CD4-positive, CD25-positive, alpha-beta regulatory T cell (primary cell): ENCODE measurements around the gene RIN1. TPM values are rescaled to one million over a fixed set of nuclear protein-coding genes. Genes with fewer than 3 reads are reported as not detected.

Experiments used
- ATAC-seq, 2 donors: fragments of 150-1000 bp; cut with Tn5 transposase; one replicate each; pipeline ENCODE4 v1.10.0; 2021; ENCODE audit warnings: low read depth in 2 of 2, moderate number of reproducible peaks in 2 of 2, moderate library complexity in 1 of 2
- DNase-seq, 3 donors: peaks; one replicate each; pipeline versions ENCODE4 v3.0.0 to v3.0.0-alpha.2; 2012 to 2022; ENCODE audit warnings: mixed read lengths in 1 of 3
- H3K27ac ChIP-seq: one replicate; pipeline ENCODE4 v1.7.0; 2013; ENCODE audit warnings: mild to moderate bottlenecking, low read length; ENCODE audit not compliant: insufficient read depth, poor library complexity, severe bottlenecking
- H3K27me3 ChIP-seq: one replicate; pipeline ENCODE4 v1.7.0; 2013; ENCODE audit warnings: low read length; ENCODE audit not compliant: control insufficient read depth, insufficient read depth
- H3K36me3 ChIP-seq: one replicate; pipeline ENCODE4 v1.7.0; 2013; ENCODE audit warnings: mild to moderate bottlenecking, low read length, moderate library complexity; ENCODE audit not compliant: control insufficient read depth, insufficient read depth
- H3K4me1 ChIP-seq: 2 replicates; pipeline ENCODE4 v1.7.0; 2013; ENCODE audit warnings: mild to moderate bottlenecking, low read length; ENCODE audit not compliant: insufficient read depth, control insufficient read depth, poor library complexity, severe bottlenecking
- H3K4me3 ChIP-seq: one replicate; pipeline ENCODE4 v1.7.0; 2013; ENCODE audit warnings: low read depth, mild to moderate bottlenecking, low read length, moderate library complexity
- H3K9me3 ChIP-seq, 2 experiments: 1 replicate in 1 of 2; 2 replicates in 1 of 2; pipeline ENCODE4 v1.7.0; 2013; ENCODE audit warnings: low read length in 2 of 2, mild to moderate bottlenecking in 1 of 2, moderate library complexity in 1 of 2; ENCODE audit not compliant: control insufficient read depth in 2 of 2
- H3K27ac Mint-ChIP-seq, 3 donors: one replicate each; pipeline ENCODE4 v1.8.0; 2020 to 2022; ENCODE audit warnings: mild to moderate bottlenecking in 3 of 3, mixed read lengths in 3 of 3, moderate library complexity in 2 of 3
- H3K27me3 Mint-ChIP-seq: one replicate; pipeline ENCODE4 v1.8.0; 2022; ENCODE audit warnings: mild to moderate bottlenecking, mixed read lengths
- H3K36me3 Mint-ChIP-seq: one replicate; pipeline ENCODE4 v1.8.0; 2020; ENCODE audit warnings: mixed read lengths
- H3K4me1 Mint-ChIP-seq, 4 donors: one replicate each; pipeline ENCODE4 v1.8.0; 2020 to 2022; ENCODE audit warnings: mixed read lengths in 4 of 4, mild to moderate bottlenecking in 1 of 4
- H3K4me3 Mint-ChIP-seq, 4 donors: one replicate each; pipeline ENCODE4 v1.8.0; 2020 to 2022; ENCODE audit warnings: mild to moderate bottlenecking in 4 of 4, mixed read lengths in 4 of 4, moderate library complexity in 3 of 4
- H3K9me3 Mint-ChIP-seq, 7 donors: one replicate each; pipeline ENCODE4 v1.8.0; 2020 to 2022; ENCODE audit warnings: mixed read lengths in 7 of 7, mild to moderate bottlenecking in 3 of 7, moderate library complexity in 2 of 7
- polyA plus RNA-seq, 4 donors: library from polyadenylated mRNA; unstranded; fragments of 300-500 nt; fragmentation: Illumina TruSeq; gene quantifications; one replicate each; pipeline ENCODE4 v1.2.3, GENCODE V29; 2021
- total RNA-seq: library from RNA; stranded (reverse); gene quantifications from one replicate; pipeline ENCODE4 v1.2.3, GENCODE V29; 2022

The RIN1 gene
- total and polyA plus RNA-seq, 5 donors from 2014 or later: 0.33 to 1.0 (median 0.92) TPM

DNA sequence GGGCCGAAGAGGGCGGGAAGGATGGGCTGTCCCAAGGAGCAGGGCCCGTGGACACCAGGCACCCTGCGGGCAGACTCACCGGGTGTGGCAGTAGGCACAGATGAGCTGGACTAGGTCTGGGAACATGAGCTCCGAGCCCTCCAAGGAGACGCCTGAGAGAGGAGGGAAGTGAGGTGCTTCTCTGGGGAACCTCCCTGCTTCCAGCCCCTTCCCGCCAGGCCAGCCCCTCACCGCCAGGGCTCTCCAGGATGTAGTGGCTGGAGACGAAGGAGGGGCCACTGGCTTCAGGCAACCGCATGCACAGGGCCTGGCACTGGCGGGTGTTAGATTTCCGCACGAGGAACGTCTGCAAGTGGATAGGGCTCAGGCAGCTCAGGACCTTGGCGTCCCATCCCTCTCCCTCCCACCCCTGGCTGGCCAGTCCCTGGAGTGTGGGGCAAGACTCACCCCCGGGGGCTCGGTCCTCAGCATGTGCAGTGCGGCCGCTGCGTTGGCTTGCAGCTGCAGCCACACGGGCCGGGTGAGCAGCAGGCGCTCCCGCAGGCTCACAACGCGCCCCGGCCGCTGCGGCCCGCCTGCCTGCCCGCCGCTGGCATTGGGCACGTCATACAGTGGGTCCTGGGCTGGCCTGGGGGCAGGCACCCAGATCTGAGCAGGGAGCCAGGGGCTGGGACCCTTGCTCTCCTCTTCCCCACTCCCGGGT is 552 bp downstream of the RIN1 start:
- Histone ChIP-seq H3K27ac (peak overlapping the region; percentile 55), H3K27me3 (no peaks in the 10 kb centered on the region), H3K4me1 (peaks cover 22% of the 10 kb centered on the region), H3K9me3 (no peaks in the 10 kb centered on the region), H3K36me3 (peaks cover 24% of the 10 kb centered on the region), H3K4me3 (no peak overlapping the region)
- H3K36me3 Mint-ChIP-seq: peaks cover 3% of the 10 kb centered on the region
- H3K27ac Mint-ChIP-seq: peak overlapping the region in 1 of 3 donors; percentile 91
- H3K27me3 Mint-ChIP-seq: no peaks in the 10 kb centered on the region
- H3K9me3 Mint-ChIP-seq: no peaks in the 10 kb centered on the region
- H3K4me3 Mint-ChIP-seq: peak overlapping the region in 2 of 4 donors; percentile 83 to 85
- ATAC-seq (peak in 1 of 2 donors; percentile 3), DNase-seq (no peak)
- H3K4me1 Mint-ChIP-seq: peaks cover 0 to 23% (median 7%) of the 10 kb centered on the region in 4 donors

DNA sequence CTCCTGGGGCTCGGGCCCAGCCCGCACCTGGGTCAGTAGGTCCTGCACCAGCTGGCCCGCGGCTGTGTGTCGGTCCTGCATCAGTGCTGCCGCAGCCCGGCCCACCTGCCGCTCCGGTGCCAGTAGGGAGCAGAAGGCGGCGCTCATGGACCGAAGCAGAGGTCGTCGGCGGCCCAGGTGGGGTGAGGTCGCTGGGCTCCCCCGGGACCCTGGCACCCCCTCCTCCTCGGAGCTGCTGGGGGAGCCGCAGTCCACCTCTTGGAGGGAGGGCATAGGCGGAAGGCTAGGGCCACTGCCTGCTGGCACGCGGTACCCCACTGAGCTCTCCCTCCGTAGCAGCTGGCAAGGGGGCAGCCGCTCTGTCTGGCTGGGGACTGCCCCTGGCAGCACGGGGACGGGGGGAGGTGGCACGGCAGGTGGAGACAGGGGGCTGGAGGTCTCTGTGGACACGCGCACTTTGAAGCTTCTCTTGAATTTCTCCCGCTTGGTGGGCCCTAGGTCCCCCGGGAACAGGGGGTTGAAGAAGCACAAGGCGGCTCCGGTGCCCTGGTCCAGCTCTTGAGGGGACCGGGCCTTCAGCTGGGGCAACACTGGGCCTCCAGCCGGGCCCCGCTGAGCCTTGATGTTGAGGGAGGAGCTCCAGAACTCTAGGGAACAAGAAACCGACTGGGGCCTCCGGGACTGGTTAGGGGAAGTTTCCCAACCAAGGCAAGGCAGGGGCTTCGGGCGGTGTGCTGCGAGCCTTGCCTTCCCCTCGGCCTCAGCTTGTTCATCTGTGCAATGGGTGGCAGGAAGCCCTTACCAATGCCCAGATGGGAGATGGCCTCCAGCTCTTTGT is 1.4 kb downstream of the RIN1 start:
- no peaks in the 10 kb centered on the region for H3K9me3 ChIP-seq
- no peak for DNase-seq
- H3K36me3 ChIP-seq: peaks cover 16% of the 10 kb centered on the region
- Mint-ChIP-seq H3K27ac (no peak overlapping the region), H3K9me3 (no peaks in the 10 kb centered on the region), H3K27me3 (no peaks in the 10 kb centered on the region), H3K4me3 (peak overlapping the region in 2 of 4 donors; percentile 48 to 57), H3K36me3 (peaks cover 3% of the 10 kb centered on the region), H3K4me1 (peaks cover 0 to 23% (median 7%) of the 10 kb centered on the region in 4 donors)
- no peak for ATAC-seq
- H3K4me1 ChIP-seq: peaks cover 22% of the 10 kb centered on the region
- H3K4me3 ChIP-seq: no peak overlapping the region
- no peaks in the 10 kb centered on the region for H3K27me3 ChIP-seq
- no peak overlapping the region for H3K27ac ChIP-seq

DNA sequence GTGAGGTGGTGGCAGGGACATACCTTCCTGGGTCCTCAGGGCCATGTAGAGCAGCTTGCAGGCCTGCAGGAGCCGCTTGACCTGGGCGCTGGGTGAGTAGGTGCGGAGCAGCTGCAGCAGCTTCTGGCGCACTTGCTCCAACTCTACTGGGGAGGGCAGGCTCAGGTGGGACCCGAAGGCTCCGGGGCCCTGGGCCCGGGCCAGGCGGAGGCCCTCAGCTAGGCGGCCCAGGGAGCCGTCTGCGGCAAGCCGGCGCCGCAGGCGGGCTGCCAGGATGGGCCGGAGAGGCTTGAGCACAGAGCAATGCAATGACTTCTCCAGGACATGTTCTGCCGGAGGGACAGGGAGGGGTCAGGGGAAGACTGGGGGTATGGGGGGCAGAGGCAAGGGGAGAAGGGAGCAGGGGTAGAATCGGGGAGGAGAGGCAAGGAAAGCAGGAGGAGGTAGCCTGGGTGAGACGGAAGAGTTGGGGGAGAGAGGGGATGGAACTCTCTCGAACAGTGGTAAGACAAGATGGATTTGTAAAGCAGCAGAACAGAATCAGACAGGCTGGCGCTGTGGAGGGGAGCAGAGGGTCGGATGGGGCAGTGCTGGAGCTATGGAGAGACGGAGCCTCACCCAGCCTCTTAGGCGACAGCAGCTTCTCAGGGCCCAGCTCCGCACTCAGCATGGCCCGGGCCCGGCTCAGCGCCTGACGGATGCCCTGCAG is 2.2 kb downstream of the RIN1 start:
- peaks cover 9% of the 10 kb centered on the region for H3K36me3 ChIP-seq
- no peaks in the 10 kb centered on the region for H3K9me3 Mint-ChIP-seq
- ATAC-seq: no peak
- no peak overlapping the region for H3K4me3 ChIP-seq
- no peak overlapping the region for H3K4me3 Mint-ChIP-seq
- H3K27me3 Mint-ChIP-seq: no peaks in the 10 kb centered on the region
- H3K27ac Mint-ChIP-seq: no peak overlapping the region
- H3K4me1 Mint-ChIP-seq: peaks cover 0 to 22% (median 7%) of the 10 kb centered on the region in 4 donors
- no peaks in the 10 kb centered on the region for H3K9me3 ChIP-seq
- DNase-seq: no peak
- H3K36me3 Mint-ChIP-seq: peaks cover 3% of the 10 kb centered on the region
- no peaks in the 10 kb centered on the region for H3K27me3 ChIP-seq
- peaks cover 22% of the 10 kb centered on the region for H3K4me1 ChIP-seq
- no peak overlapping the region for H3K27ac ChIP-seq

DNA sequence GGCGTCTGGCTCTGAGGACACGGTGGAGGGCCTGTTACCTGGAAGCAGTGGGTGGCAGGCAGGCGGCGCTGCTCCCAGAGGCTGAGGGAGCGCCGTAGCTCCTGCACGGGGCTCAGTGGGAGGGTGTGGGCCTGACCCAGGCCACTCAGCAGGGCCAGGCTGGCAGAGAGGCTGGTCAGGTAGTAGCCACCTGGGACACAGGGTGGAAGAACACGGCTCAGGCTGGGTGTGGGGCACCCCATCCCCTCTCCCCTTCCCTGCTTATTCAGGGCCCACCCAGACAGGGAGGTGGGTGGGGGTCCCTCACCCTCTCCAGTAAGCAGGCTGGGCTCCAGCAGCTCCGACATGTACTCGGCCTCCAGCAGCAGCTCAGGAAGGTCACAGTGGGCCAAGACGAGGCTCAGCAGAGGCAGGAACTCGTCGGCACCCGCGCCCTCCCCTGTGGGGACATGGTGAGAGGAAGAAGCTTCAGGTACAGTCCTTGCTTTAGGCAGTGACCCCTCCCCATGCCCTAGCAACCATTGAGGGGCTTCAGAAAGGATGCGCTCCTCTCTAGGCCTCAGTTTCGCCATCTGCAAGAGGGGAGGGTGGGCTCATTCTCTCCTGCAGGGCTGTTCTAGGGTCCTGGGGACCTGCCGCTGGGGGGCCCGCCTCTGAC is 2.9 kb downstream of the RIN1 start:
- no peak for ATAC-seq

DNA sequence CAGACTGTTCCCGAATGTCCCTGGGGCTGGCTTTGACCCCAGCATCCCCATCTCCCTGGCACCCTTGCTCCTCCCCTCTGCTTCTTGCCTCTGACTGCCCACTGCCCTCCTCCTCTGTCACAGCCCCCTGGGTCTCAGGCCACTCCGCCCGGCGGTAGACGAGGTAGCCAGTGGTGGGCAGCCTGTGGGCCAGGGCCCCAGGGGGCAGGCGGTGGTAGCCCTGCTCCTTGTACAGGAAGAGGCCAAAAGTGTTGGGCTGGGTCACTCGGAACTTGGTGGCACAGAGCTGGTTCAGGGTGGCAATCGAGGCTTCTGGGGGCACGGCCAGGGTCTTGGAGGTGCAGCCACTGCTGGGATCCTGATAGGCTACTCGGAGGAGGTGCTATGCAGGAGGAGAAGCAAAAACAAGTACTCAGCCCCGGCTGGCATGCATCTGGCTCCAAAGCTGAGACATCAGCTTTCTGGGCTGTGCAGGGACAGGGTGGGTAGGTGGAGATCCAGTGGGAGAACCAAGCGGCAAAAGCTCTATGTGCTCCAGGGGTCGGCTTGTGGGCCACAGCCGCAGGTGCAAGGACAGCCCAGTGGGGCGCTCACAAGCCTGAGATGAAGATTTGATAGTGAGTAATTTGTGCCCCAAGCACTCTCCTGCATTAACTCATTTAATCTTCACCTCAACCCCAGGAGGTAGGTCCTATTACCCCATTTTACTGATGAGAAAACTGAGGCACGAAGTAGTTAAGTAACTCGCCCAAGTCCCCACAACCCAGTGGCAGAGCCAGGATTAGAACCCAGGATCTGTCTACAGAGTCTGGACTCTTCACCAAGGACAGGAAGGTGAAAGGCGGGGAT is 3.6 kb downstream of the RIN1 start:
- ATAC-seq: no peak
- Histone ChIP-seq H3K36me3 (no peaks in the 10 kb centered on the region), H3K9me3 (no peaks in the 10 kb centered on the region), H3K27ac (no peak overlapping the region), H3K4me1 (peaks cover 33% of the 10 kb centered on the region), H3K4me3 (no peak overlapping the region), H3K27me3 (no peaks in the 10 kb centered on the region)
- no peak for DNase-seq
- Mint-ChIP-seq H3K9me3 (no peaks in the 10 kb centered on the region), H3K36me3 (peaks cover 3% of the 10 kb centered on the region), H3K4me3 (peak overlapping the region in 1 of 4 donors; percentile 63), H3K4me1 (peaks cover under 1 to 32% (median 17%) of the 10 kb centered on the region in 4 donors), H3K27ac (no peak overlapping the region), H3K27me3 (no peaks in the 10 kb centered on the region)

More for the DNA sequence above, 2.9 kb downstream of the RIN1 start:
- peaks cover 3% of the 10 kb centered on the region for H3K36me3 ChIP-seq
- peaks cover 0 to 27% (median 11%) of the 10 kb centered on the region in 4 donors for H3K4me1 Mint-ChIP-seq
- no peaks in the 10 kb centered on the region for H3K27me3 Mint-ChIP-seq
- peaks cover 3% of the 10 kb centered on the region for H3K36me3 Mint-ChIP-seq
- no peak overlapping the region for H3K4me3 ChIP-seq
- H3K27ac Mint-ChIP-seq: no peak overlapping the region
- H3K9me3 ChIP-seq: no peaks in the 10 kb centered on the region
- H3K4me1 ChIP-seq: peaks cover 25% of the 10 kb centered on the region
- H3K9me3 Mint-ChIP-seq: no peaks in the 10 kb centered on the region
- DNase-seq: no peak
- no peaks in the 10 kb centered on the region for H3K27me3 ChIP-seq
- H3K27ac ChIP-seq: no peak overlapping the region
- H3K4me3 Mint-ChIP-seq: no peak overlapping the region

DNA sequence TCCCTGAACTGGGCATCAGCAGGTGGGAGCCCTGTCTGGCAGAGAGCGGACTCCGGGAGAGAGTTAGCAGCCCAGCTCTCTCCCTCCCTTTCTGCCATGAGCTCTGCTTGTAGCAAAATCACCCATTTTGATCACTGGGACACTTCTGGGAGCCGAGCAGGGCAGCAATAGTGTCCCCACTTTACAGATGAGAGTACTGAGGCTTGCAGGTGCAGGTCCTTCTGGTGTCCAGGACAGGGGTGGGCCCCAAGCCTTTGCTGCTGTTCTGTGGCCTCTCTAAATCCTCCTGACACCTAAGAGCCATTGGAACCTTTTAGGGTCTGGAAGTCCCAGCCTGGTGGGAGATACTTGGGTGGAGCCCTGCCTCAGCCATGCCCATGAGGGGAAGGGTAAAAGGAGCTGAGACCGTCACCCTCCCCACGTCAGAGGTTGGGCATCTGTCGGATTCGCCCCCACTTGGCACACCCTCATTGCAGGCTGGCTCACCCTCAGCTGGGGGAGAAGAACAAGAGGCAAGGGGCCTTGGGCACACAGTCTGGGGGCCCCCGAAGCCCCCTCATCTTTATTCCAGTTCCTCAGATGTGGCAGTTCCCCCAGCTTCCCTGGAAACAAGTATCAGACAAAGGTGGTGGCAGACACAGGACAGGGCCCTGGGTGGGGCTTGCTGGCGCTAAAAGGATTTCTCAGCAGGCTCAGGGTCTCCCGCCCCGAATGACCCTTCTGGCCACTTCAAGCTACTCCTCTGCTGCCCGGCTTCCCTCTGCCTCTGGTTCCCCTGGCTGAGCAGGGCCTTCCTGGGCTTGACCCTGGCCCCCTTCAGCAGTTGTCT is 4.5 kb downstream of the RIN1 start:
- H3K36me3 Mint-ChIP-seq: no peaks in the 10 kb centered on the region
- H3K9me3 Mint-ChIP-seq: no peaks in the 10 kb centered on the region
- ATAC-seq (no peak), DNase-seq (no peak)
- H3K4me3 Mint-ChIP-seq: no peak overlapping the region
- no peaks in the 10 kb centered on the region for H3K36me3 ChIP-seq
- H3K27ac Mint-ChIP-seq: no peak overlapping the region
- peaks cover 34% of the 10 kb centered on the region for H3K4me1 ChIP-seq
- H3K27me3 ChIP-seq: no peaks in the 10 kb centered on the region
- H3K9me3 ChIP-seq: no peaks in the 10 kb centered on the region
- no peaks in the 10 kb centered on the region for H3K27me3 Mint-ChIP-seq
- peaks cover 4 to 32% (median 18%) of the 10 kb centered on the region in 4 donors for H3K4me1 Mint-ChIP-seq
- no peak overlapping the region for H3K4me3 ChIP-seq
- no peak overlapping the region for H3K27ac ChIP-seq
